Lung (tissue), 12 donors: ENCODE data around the gene ARHGEF16. TPM values are rescaled to one million over a fixed set of nuclear protein-coding genes. Genes with fewer than 3 reads are reported as not detected.

Experiments
- ATAC-seq: fragments of 200-7000 bp; cut with Tn5 transposase; one replicate; pipeline ENCODE4 v1.9.1; 2020; ENCODE audit warnings: moderate number of reproducible peaks; ENCODE audit not compliant: insufficient read depth, low FRiP score
- DNase-seq, 3 donors: peaks; one replicate each; pipeline ENCODE4 v3.0.0-alpha.2; 2013 to 2017
- H3K27ac ChIP-seq, 2 donors: one replicate each; pipeline ENCODE4 v1.5.1; 2013; ENCODE audit warnings: mild to moderate bottlenecking in 2 of 2, moderate library complexity in 2 of 2, control low read depth in 1 of 2, inconsistent platforms in 1 of 2, low read depth in 1 of 2, low read length in 1 of 2
- H3K27me3 ChIP-seq, 3 donors: one replicate each; pipeline ENCODE4 v1.5.1; 2013; ENCODE audit warnings: low read length in 2 of 3; ENCODE audit not compliant: control insufficient read depth in 3 of 3, insufficient read depth in 3 of 3
- H3K36me3 ChIP-seq, 4 donors: one replicate each; pipeline ENCODE4 v1.5.1; 2013; ENCODE audit warnings: low read length in 4 of 4, mild to moderate bottlenecking in 1 of 4, moderate library complexity in 1 of 4; ENCODE audit not compliant: control insufficient read depth in 4 of 4, insufficient read depth in 4 of 4
- H3K4me1 ChIP-seq, 5 donors: one replicate each; pipeline ENCODE4 v1.5.1; 2013; ENCODE audit warnings: low read length in 5 of 5, mild to moderate bottlenecking in 2 of 5, moderate library complexity in 1 of 5; ENCODE audit not compliant: control insufficient read depth in 5 of 5, insufficient read depth in 5 of 5
- H3K4me3 ChIP-seq: one replicate; pipeline ENCODE4 v1.5.1; 2013; ENCODE audit warnings: mild to moderate bottlenecking, control low read depth, moderate library complexity
- H3K9ac ChIP-seq, 2 donors: one replicate each; pipeline ENCODE4 v1.5.1; 2013; ENCODE audit warnings: low read length in 2 of 2, control low read depth in 1 of 2; ENCODE audit not compliant: insufficient read depth in 1 of 2
- H3K9me3 ChIP-seq, 4 donors: one replicate each; pipeline ENCODE4 v1.5.1; 2013; ENCODE audit warnings: low read length in 3 of 4, mild to moderate bottlenecking in 1 of 4, moderate library complexity in 1 of 4; ENCODE audit not compliant: control insufficient read depth in 4 of 4, insufficient read depth in 3 of 4
- CTCF ChIP-seq: IDR thresholded peaks from 2 replicates; pipeline ENCODE4 v1.5.1; 2012; ENCODE audit warnings: mild to moderate bottlenecking; ENCODE audit errors: control extremely low read depth, extremely low read depth
- WGBS, 2 donors: extraction: QIAGEN DNeasy Blood & Tissue Kit; methylation state at CpG; one replicate each; pipeline ENCODE4 v1.1.7; 2013; 5-methylcytosine and 5-hydroxymethylcytosine counted together
- polyA plus RNA-seq, 2 donors: library from polyadenylated mRNA; stranded (reverse); fragments of 200-250 nt; gene quantifications; one replicate each; pipeline ENCODE4 v1.2.1, GENCODE V29; 2013
- total RNA-seq, 2 donors: library from RNA; depleted of rRNA in 1 of 2; stranded (reverse); fragments of >200 nt in 1 of 2; gene quantifications; one replicate each; pipeline ENCODE4 v1.2.1, GENCODE V29; 2014 to 2021
- donor health status: control.
- donor health status: control.
- donor health status: Bipolar disorder and iron deficiency.
- donor health status: healthy.
- donor health status: DM: yes; HTN: yes; CAD: no.

Gene ARHGEF16
- total and polyA plus RNA-seq, 4 donors, result 6.5 to 14.8 (median 9.8) TPM

- H3K9ac ChIP-seq, result no peak overlapping the region
- peaks cover 0 to 4% (median 0%) of the 10 kb centered on the region in 4 donors for H3K9me3 ChIP-seq
- WGBS, 2 donors, result 31 to 47% methylated on average over 23 of the region's 23 CpGs
- H3K27me3 ChIP-seq, result peaks cover 0 to 5% (median 0%) of the 10 kb centered on the region in 3 donors
- no peak for DNase-seq
- H3K4me3 ChIP-seq, result no peak overlapping the region
- peak overlapping the region in 1 of 2 donors; percentile 76 for H3K27ac ChIP-seq
- peaks cover 0 to 3% (median under 1%) of the 10 kb centered on the region in 4 donors for H3K36me3 ChIP-seq
- H3K4me1 ChIP-seq, result peaks cover 0 to 6% (median 3%) of the 10 kb centered on the region in 5 donors
- peak; percentile 28 for ATAC-seq
- TF ChIP-seq CTCF, result no peak
These were observed 31.1 kb upstream of the ARHGEF16 start for GRCh38 chr1:3423245-3423829.

- H3K27ac ChIP-seq, result peak overlapping the region in 1 of 2 donors; percentile 26
- H3K9ac ChIP-seq, result no peak overlapping the region
- peaks cover 0 to 3% (median 0%) of the 10 kb centered on the region in 4 donors for H3K36me3 ChIP-seq
- 76 to 82% methylated on average over 28 of the region's 28 CpGs for WGBS, 2 donors
- TF ChIP-seq CTCF, result no peak
- H3K4me3 ChIP-seq, result no peak overlapping the region
- H3K27me3 ChIP-seq, result peaks cover 0 to 5% (median 0%) of the 10 kb centered on the region in 3 donors
- DNase-seq (no peak), ATAC-seq (no peak)
- peaks cover 0 to 6% (median 3%) of the 10 kb centered on the region in 5 donors for H3K4me1 ChIP-seq
- H3K9me3 ChIP-seq, result peaks cover 0 to 4% (median 0%) of the 10 kb centered on the region in 4 donors
These were observed 30.4 kb upstream of the ARHGEF16 start for GRCh38 chr1:3423896-3424611.

GRCh38 chr1:3425486-3426215, 28.8 kb upstream of the ARHGEF16 start:
- Histone ChIP-seq H3K27me3 (peaks cover 0 to 5% (median 0%) of the 10 kb centered on the region in 3 donors), H3K9me3 (peaks cover 0 to 4% (median 0%) of the 10 kb centered on the region in 4 donors), H3K4me1 (peaks cover 0 to 6% (median 3%) of the 10 kb centered on the region in 5 donors), H3K36me3 (peaks cover 0 to 3% (median 0%) of the 10 kb centered on the region in 4 donors), H3K9ac (no peak overlapping the region), H3K27ac (no peak overlapping the region), H3K4me3 (no peak overlapping the region)
- DNase-seq (no peak), ATAC-seq (no peak)
- TF ChIP-seq CTCF, result no peak
- WGBS, 2 donors, result 92 to 96% methylated on average over 44 of the region's 44 CpGs
